GM12892 (cell line): ENCODE data around the gene KDM2B.

Source experiments
- POLR2A ChIP-seq: IDR thresholded peaks from 2 replicates; pipeline ENCODE4 v1.6.1; 2011; ENCODE audit warnings: low read depth, low read length, control low read depth
- POLR2AphosphoS5 ChIP-seq: IDR thresholded peaks from 2 replicates; pipeline ENCODE4 v1.6.1; 2011; ENCODE audit warnings: low read depth, low read length, control low read depth
- TAF1 ChIP-seq: IDR thresholded peaks from 2 replicates; pipeline ENCODE4 v1.6.1; 2011; ENCODE audit warnings: low read depth, mild to moderate bottlenecking, control low read depth, low read length, borderline replicate concordance

GRCh38 chr12:121626087-121626852, 45.4 kb upstream of the KDM2B start, which contains the start of gene ORAI1:
- TF ChIP-seq POLR2A (peak; percentile 94), TAF1 (peak; percentile 57; the same call in 1 of the 2 replicates), POLR2AphosphoS5 (peak; percentile 82)
